Activated naive CD4-positive, alpha-beta T cell treated with anti-CD3 and anti-CD28 coated beads, Interleukin-2, amount 50 U/mL, for 24 hours (primary cell): ENCODE data around the gene RITA1.

Source experiments
- H3K27ac Mint-ChIP-seq: one replicate; pipeline ENCODE4 v1.8.0; 2021; ENCODE audit warnings: mild to moderate bottlenecking, mixed read lengths
- H3K27me3 Mint-ChIP-seq: one replicate; pipeline ENCODE4 v1.8.0; 2021; ENCODE audit warnings: mixed read lengths
- H3K36me3 Mint-ChIP-seq: one replicate; pipeline ENCODE4 v1.8.0; 2021; ENCODE audit warnings: mixed read lengths
- H3K4me1 Mint-ChIP-seq: one replicate; pipeline ENCODE4 v1.8.0; 2021; ENCODE audit warnings: mixed read lengths
- H3K4me3 Mint-ChIP-seq: one replicate; pipeline ENCODE4 v1.8.0; 2021; ENCODE audit warnings: mild to moderate bottlenecking, mixed read lengths
- H3K9me3 Mint-ChIP-seq: one replicate; pipeline ENCODE4 v1.8.0; 2021; ENCODE audit warnings: mixed read lengths

RITA1 gene

DNA sequence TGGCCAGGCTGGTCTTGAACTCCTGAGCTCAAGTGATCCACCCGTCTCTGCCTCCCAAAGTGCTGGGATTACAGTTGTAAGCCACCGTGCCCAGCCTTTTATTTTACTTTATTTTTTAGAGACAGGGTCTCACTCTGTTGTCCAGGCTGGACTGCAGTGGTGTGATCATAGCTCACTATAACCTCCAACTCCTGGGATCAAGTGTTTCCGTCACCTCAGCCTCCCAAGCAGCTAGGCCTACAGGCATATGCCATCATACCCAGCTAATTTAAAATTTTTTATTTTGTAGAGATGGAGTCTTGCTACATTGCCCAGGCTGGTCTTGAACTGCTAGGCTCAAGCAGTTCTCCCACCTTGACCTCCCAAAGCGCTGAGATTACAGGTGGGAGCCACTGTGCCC, 39.4 kb downstream of the RITA1 start:
- Mint-ChIP-seq H3K27me3 (no peaks in the 10 kb centered on the region), H3K4me3 (no peak overlapping the region), H3K27ac (no peak overlapping the region), H3K36me3 (peaks cover 2% of the 10 kb centered on the region), H3K4me1 (peaks cover 57% of the 10 kb centered on the region), H3K9me3 (no peaks in the 10 kb centered on the region)

DNA sequence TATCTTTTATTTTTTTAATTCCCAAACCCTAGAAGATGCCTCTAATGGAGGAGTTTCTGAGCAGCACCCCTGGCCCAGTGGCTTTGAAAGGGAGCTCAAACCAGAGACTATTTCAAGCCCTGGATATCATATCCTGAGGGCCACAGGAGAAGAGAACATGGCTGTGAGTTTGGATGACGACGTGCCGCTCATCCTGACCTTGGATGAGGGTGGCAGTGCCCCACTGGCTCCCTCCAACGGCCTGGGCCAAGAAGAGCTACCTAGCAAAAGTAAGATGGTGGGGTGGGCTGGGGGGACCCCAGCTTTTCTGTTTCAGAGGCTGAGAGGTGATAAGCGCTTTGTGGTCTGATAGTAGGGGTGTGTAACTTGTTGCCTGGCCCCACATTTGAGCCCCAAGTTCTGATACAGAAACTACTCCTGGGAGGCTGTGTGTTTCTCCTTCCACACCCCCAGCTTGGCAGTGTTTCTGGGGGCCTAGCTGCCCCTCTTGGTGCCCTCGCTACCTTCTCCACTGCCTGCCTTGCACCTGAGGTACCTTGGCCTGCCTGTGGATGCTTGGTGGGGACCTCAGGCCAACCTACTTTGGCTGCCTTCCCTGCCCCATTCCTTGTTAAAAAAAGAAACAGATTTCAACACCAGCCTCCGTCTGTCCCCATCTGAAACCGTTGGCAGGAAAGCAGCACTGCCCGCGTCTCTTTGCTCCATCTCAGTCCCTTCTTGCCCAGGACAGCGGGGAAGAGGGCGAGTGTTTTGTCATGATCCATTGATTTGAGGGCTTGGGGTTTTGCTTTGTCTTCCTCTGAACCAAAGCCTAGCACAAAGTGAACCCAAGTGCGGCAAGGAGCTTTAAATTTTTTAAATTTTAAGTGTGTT, 41.4 kb downstream of the RITA1 start:
- peaks cover 3% of the 10 kb centered on the region for H3K36me3 Mint-ChIP-seq
- no peaks in the 10 kb centered on the region for H3K27me3 Mint-ChIP-seq
- H3K4me1 Mint-ChIP-seq: peaks cover 62% of the 10 kb centered on the region
- no peaks in the 10 kb centered on the region for H3K9me3 Mint-ChIP-seq
- H3K27ac Mint-ChIP-seq: no peak overlapping the region
- no peak overlapping the region for H3K4me3 Mint-ChIP-seq

- Mint-ChIP-seq H3K27ac (peak overlapping the region; percentile 12), H3K36me3 (peaks cover 3% of the 10 kb centered on the region), H3K9me3 (no peaks in the 10 kb centered on the region), H3K4me1 (peaks cover 57% of the 10 kb centered on the region), H3K4me3 (no peak overlapping the region), H3K27me3 (no peaks in the 10 kb centered on the region)
Observed at GRCh38 chr12:113227686-113228391, 42.3 kb downstream of the RITA1 start.

DNA sequence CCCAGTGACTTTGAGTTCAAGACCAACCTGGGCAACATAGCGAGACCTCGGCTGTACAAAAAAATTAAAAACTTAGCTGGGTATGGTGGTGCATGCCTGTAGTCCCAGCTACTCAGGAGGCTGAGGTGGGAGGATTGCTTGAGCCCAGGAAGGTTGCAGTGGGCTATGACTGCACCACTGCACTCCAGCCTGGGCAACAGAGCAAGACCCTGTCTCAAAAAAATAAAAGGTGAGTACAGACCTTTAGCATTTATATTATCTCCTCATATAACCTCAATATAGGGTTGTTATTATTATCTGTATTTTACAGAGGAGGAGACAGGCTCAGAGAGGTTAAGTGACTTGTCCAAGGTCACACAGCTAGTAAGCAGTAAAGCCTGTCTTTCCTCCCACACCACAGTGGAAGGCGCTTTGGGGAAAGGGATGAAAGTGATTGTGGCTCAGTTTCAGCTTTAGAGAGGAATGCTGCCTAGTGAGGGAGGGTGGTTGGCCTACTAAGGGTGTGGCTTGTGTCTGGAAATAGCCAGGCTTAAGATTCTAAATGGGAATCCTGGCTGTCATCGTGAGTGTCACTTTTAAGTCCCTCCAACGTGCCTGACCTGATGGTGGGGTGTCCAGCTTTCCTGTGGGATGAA, 43.0 kb downstream of the RITA1 start:
- H3K27ac Mint-ChIP-seq: peak overlapping the region; percentile 84
- H3K4me1 Mint-ChIP-seq: peaks cover 59% of the 10 kb centered on the region
- H3K9me3 Mint-ChIP-seq: no peaks in the 10 kb centered on the region
- H3K27me3 Mint-ChIP-seq: no peaks in the 10 kb centered on the region
- H3K4me3 Mint-ChIP-seq: no peak overlapping the region
- H3K36me3 Mint-ChIP-seq: peaks cover 5% of the 10 kb centered on the region

- H3K4me1 Mint-ChIP-seq: peaks cover 68% of the 10 kb centered on the region
- H3K27me3 Mint-ChIP-seq: no peaks in the 10 kb centered on the region
- peak overlapping the region; percentile 49 for H3K4me3 Mint-ChIP-seq
- peak overlapping the region; percentile 94 for H3K27ac Mint-ChIP-seq
- H3K9me3 Mint-ChIP-seq: no peaks in the 10 kb centered on the region
- peaks cover 5% of the 10 kb centered on the region for H3K36me3 Mint-ChIP-seq
Observed at GRCh38 chr12:113230315-113231234, 45.1 kb downstream of the RITA1 start.

DNA sequence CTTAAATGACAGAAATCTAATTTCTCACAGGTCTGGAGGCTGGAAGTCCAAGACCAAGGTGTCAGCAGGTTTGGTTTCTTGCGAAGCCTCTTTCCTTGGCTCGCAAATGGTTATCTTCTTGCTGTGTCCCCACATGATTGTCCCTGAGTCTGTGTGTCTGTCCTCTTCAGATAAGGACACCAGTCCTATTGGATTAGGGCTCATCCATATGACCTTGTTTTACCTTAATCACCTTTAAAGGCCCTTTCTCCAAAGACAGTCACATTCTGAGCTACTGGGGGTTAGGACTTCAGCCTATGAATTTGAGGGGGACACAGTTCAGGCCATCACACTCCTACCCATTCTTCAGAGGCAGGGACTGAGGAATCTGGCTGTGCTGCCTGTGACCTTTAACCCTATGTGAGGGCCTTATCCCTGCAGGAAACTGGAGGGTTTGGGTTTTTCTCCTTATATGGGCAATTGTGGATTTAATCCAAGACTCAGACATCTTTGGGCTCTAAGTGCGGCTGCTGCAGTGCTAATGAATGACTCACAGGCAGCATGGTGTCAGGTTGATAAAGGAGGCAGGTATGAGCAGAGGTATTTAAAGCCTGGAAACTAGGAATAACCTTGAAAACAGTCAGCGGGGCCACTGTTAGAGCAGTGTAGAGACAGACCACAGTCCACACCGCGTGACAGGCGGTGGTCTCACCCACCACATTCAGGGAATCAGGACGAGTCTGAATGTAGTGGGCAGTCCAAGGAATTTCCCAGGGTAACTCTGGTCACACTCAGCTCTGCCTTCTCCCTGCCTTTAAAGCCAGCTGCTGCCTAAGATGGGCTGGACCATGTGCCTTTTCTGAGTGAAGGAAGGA, 45.9 kb downstream of the RITA1 start:
- no peak overlapping the region for H3K4me3 Mint-ChIP-seq
- H3K27ac Mint-ChIP-seq: no peak overlapping the region
- peaks cover 5% of the 10 kb centered on the region for H3K36me3 Mint-ChIP-seq
- H3K9me3 Mint-ChIP-seq: no peaks in the 10 kb centered on the region
- H3K4me1 Mint-ChIP-seq: peaks cover 76% of the 10 kb centered on the region
- no peaks in the 10 kb centered on the region for H3K27me3 Mint-ChIP-seq

DNA sequence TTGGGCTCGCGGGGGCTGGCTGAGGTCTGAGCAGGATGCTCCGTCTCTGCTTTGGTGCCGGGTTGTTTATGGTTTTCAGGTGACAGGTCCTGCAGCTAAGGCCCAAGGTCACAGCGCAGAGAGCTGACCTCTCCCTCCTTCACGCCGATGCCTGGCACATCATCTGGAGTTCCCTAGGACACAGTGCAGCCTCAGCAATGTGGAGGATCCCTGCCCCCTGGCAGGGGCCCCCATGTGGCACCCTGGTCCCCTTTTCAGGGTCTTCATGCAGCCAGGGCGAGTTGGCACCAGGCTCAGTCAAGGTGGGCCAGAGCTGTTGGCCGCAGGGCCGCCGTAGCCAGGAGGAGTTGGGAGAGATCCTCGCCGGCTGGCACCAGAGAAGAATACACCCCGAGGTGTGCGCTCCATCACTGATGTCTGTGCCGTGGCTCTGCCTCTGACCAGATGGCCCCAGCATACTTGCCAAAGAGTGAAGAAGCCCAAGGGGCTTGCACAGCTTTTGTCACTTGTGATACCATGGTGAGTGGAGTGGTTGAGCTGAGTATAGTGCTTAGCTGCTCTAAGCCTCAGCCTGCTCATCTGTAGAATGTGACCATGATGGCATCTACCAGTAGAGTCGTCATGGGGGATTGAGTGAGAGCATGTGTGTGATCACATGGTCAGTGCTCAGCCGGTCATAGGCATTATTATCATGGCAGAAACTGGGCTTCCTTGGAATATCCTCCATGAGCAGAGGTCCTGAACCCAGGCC, 46.7 kb downstream of the RITA1 start:
- peak overlapping the region; percentile 86 for H3K4me3 Mint-ChIP-seq
- H3K27me3 Mint-ChIP-seq: no peaks in the 10 kb centered on the region
- H3K36me3 Mint-ChIP-seq: peaks cover 5% of the 10 kb centered on the region
- H3K4me1 Mint-ChIP-seq: peaks cover 76% of the 10 kb centered on the region
- peak overlapping the region; percentile 55 for H3K27ac Mint-ChIP-seq
- H3K9me3 Mint-ChIP-seq: no peaks in the 10 kb centered on the region

DNA sequence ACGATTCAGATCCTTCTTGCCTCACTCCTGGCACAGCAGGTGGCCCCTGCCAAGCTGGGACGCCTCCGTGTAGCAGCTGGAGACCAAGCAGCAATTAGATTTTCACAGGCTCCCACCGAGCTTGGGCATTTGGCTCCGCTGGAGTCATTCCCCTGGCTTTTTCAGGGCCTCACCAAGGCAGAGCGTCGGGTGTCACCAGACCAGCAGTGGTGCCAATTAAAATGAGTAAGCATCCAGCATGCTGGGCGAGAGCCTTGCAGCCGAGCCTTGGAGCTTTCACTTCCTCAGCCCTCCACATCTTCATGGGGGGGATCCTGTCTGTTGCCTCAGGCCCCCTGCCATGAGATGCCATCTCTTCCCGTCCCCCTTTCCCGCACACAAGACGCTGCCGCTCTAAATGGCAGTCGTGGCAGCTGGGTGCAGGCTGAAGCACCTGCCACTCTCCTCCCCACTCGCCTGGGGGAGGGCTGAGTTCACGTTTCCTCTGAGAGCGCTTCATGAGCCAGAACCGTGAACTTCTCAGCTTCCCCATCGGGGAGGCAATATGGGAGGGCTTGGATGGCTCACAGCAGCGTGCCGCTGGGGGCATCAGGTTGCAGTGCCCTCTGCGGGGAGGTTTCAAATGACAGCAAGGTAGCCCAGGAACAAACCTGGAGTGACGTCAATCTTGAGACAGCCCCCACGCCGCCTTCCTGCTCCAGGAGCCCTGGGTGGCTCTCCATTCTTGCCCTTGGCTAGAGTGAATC, 47.5 kb downstream of the RITA1 start:
- Mint-ChIP-seq H3K27ac (peak overlapping the region; percentile 91), H3K4me3 (peak overlapping the region; percentile 86), H3K9me3 (no peaks in the 10 kb centered on the region), H3K27me3 (no peaks in the 10 kb centered on the region), H3K36me3 (peaks cover 5% of the 10 kb centered on the region), H3K4me1 (peaks cover 70% of the 10 kb centered on the region)

GRCh38 chr12:113233967-113234366, 48.4 kb downstream of the RITA1 start:
- Mint-ChIP-seq H3K9me3 (no peaks in the 10 kb centered on the region), H3K4me1 (peaks cover 63% of the 10 kb centered on the region), H3K27me3 (no peaks in the 10 kb centered on the region), H3K36me3 (peaks cover 5% of the 10 kb centered on the region), H3K27ac (peak overlapping the region; percentile 91), H3K4me3 (no peak overlapping the region)

- Mint-ChIP-seq H3K36me3 (peaks cover 7% of the 10 kb centered on the region), H3K27me3 (no peaks in the 10 kb centered on the region), H3K27ac (no peak overlapping the region), H3K9me3 (no peaks in the 10 kb centered on the region), H3K4me1 (peaks cover 64% of the 10 kb centered on the region), H3K4me3 (no peak overlapping the region)
Observed at GRCh38 chr12:113234483-113234882, 49.0 kb downstream of the RITA1 start.

- H3K27me3 Mint-ChIP-seq: no peaks in the 10 kb centered on the region
- H3K9me3 Mint-ChIP-seq: no peaks in the 10 kb centered on the region
- no peak overlapping the region for H3K4me3 Mint-ChIP-seq
- H3K4me1 Mint-ChIP-seq: peaks cover 62% of the 10 kb centered on the region
- H3K27ac Mint-ChIP-seq: no peak overlapping the region
- peaks cover 4% of the 10 kb centered on the region for H3K36me3 Mint-ChIP-seq
Observed at GRCh38 chr12:113235976-113236375, 50.5 kb downstream of the RITA1 start.

GRCh38 chr12:113236539-113237399, 51.2 kb downstream of the RITA1 start:
- H3K9me3 Mint-ChIP-seq: no peaks in the 10 kb centered on the region
- H3K36me3 Mint-ChIP-seq: peaks cover 4% of the 10 kb centered on the region
- H3K4me3 Mint-ChIP-seq: no peak overlapping the region
- H3K4me1 Mint-ChIP-seq: peaks cover 55% of the 10 kb centered on the region
- peak overlapping the region; percentile 35 for H3K27ac Mint-ChIP-seq
- no peaks in the 10 kb centered on the region for H3K27me3 Mint-ChIP-seq
